ENCODE results near the gene NCOA3. TPM values are rescaled to one million over a fixed set of nuclear protein-coding genes. Genes with fewer than 3 reads are reported as not detected.
A peak's percentile ranks its signal among the peaks of the same experiment; 100 is the strongest.

Gene NCOA3
- total RNA-seq, 1 donor from 2014 or later = 26.8 TPM

DNA sequence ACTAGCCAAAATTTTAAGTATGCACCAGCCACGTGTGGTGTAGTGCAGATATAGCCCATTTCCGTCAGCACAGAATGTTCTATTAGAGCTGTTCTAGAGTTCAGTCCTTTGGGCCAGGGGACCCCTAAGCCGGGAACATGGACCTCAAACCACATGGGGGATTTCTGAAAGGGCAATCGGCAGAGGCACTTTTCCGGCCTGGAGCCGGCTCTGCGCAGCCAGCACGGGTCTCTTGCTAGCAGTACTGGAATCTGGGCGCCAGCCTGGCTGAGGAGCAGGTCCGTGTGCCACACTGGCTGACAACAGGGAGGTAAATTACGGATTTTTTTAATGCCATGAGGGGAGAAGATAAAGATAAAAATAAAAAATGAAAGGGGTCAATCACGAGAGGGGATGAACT, 163.1 kb downstream of the NCOA3 start:
- no peak for DNase-seq (ENCODE audit: low read depth in 2 of 2)

DNA sequence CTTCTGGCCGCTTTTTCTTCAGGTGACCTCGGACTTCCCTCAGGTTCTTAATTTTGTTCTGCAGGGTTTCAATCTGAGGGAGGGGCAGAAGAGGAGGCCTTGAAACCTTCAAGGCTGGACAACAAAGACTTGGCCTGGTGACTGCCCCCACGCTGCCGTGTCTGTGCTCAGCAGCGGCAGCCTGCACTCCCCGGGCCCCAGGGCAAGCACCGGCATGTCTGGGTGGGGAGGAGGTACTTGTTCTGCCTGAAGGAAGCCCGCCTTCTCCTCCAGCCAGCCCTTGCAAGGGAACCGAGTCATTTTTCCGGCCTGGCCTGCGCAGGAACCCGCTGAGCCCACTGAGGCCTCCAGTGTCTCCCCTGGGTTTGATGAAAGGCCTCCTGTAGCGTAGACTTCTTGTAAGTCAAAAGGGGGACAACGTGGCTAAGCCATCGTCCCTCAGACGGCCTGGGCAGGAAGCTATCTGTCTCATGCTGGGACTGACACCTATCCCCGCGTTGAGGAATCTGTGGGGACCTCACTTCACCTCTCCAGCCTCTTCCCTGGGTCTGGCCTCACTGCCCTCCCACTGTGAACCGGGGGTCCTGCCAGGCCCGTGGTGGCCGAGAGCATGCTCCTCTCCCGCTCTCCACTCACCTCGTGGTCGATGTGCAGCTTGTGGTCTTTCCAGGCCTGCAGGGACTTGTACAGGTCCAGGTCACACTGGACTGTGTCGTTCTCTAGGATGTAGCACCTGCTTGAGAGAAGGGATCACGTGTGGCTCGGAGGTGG, 163.7 kb downstream of the NCOA3 start:
- no peak for DNase-seq (ENCODE audit: low read depth in 2 of 2)

GRCh38 chr20:47666304-47666703, 164.6 kb downstream of the NCOA3 start:
- DNase-seq (ENCODE audit: low read depth in 2 of 2) = no peak

DNA sequence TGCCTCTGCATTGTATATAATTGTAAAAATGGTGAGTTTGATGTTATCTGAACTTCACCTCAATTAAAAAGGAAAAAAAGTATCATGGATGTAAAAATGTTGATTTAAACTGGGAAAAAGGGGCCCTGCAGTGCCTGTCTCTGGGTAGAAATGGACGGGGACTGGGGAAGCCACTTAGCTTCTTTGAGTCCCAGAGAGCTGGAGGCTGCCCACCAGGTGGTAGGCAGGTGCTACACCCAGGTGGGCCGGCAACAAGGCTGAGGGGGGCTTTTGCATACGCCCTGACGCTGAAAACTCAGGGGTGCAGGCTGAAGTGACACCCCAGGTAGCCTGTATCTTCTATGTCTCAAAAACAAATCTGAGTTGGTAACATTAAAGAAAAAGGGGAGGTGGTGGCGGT, 165.4 kb downstream of the NCOA3 start:
- no peak for DNase-seq (ENCODE audit: low read depth in 2 of 2)

DNA sequence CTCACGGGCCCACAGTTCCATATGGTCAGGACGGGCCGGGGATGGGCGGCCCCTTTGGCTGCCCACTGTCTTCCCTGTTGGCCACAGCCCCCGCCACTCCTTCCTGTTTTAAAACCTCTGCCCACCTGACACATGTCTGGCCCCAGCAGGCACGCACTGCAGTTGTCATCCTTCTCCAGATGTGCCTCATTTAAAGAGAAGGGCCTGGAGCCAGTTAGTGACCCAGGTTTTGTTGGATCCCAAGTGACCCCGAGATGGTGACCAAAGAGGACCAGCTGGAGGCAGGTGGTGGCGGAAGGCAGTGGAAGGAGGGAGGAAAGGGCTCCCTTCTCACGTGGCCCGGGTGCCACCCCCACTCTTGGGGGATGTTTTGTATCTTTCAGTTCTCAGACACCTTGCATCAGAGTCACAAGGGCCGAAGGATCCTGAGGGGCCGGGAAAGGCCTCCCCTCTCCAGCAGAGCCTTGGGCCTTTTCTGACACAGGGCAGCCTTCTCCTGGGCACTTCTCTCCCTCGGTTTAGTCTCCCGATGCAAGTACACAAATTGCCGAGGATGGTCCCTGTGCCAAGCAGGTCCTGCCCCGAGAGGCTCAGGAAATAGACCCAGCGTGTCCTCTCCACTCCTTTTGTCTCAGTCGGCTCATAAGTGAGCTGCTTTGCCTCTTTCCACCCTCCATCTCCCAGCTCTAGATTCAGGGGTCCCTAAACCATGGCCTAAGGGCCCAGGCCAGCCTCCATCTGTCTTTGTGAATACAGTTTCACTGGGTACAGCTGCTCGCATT, 166.0 kb downstream of the NCOA3 start:
- peak in 1 of 2 donors; percentile 51 for DNase-seq (ENCODE audit: low read depth in 2 of 2)

- DNase-seq (ENCODE audit: low read depth in 2 of 2) = no peak
Measured at GRCh38 chr20:47668313-47669151, 166.8 kb downstream of the NCOA3 start.

- no peak for DNase-seq (ENCODE audit: low read depth in 2 of 2)
Measured at GRCh38 chr20:47669152-47669425, 167.4 kb downstream of the NCOA3 start.

DNA sequence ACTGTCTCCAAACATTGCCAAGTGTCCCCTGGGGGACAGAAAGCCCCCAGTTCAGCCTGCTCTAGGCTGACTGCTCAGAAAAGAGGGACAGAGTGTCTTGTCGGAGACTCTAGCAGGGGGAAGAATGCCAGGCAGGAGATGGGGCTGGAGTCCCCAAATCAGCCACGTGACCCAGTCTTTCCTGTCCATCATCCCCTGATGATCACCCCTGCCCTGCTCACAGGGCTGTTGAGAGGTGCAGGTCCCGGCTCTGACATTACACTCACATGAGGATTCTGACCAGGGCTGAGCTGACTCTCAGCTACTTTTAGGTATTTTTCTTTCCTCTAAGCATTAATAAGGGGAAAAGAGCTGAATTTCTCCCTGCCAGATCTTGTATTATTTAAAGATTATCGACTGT, 167.8 kb downstream of the NCOA3 start:
- DNase-seq (ENCODE audit: low read depth in 2 of 2) = no peak

GRCh38 chr20:47669927-47670890, 168.5 kb downstream of the NCOA3 start:
- DNase-seq (ENCODE audit: low read depth in 2 of 2) = no peak

DNA sequence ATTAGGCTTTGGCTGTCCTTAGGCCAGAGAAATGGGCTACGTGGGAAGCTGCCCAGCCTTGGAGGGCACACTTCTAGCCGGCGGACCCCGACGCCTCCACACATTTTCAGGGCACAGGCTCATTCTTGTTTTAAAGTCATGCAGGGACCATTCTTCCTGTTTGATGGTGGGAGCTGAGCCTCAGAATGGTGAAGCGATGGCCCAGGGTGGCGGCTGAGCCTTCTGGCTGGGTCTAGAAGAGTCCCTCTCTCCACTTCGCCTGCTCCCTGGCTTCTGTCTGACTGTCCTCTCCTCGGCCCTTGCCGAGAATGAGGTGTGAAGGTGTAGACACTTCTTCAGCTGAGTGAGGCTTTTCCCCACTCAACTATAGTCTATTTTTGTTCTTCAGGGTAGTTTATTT, 169.2 kb downstream of the NCOA3 start:
- no peak for DNase-seq (ENCODE audit: low read depth in 2 of 2)

DNA sequence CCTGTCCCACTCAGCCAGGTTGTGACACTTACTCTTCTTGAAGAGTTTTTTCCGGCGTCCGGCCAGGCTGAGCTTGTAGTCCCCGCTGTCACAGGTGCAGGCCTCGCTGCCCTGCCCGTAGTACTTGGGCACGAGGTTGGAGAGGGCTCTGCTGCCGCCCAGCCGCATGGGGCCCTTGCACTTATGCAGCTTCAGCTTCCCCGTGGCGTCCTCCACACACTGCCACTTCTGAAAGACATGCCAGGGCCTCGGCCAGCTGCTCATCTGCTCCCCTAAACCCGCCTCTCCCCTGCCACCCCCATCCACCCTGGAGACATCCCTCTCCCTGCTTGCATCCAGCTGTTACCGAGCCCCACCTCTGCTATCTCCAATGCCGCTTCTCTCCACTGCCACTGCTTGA, 170.5 kb downstream of the NCOA3 start:
- DNase-seq (ENCODE audit: low read depth in 2 of 2) = no peak

DNA sequence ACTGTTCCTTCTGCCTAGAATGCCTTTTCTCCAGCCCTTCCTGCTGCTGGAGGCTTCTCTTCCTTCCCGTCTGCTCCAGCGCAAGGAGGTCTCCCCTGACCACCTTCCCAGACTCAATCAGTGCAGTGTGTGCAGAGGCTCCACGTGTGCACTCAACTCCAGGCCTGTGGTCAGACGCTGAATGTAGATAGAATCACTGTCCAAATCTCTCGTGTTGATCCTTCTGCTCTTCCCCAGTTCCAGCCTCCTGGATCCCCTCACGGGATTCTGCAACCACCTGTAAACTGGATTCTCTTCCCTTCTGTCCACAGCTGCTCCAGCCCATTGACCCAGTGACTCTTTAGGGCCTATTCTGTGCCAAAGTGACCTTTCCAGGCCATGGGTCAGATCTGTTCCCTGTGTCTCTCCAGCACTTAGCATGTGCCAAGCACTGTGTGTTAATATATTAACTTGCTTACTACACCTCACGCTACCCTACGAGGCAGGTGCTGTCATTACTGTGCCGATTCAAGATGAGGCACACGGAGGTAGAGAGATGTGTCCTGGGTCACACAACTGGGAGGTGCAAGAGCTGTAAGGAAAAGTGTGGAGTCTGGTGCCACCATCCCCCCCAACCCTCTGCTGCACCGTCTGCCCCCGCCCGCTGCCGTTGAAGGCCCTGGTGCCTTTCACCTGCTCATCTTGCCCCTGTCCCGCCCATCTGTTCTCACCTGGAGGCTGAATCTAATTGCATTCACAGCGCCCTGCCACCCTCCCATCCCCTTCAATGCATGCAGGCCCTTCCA, 171.4 kb downstream of the NCOA3 start:
- no peak for DNase-seq (ENCODE audit: low read depth in 2 of 2)

GRCh38 chr20:47673671-47673955, 171.9 kb downstream of the NCOA3 start:
- DNase-seq (ENCODE audit: low read depth in 2 of 2) = no peak

- DNase-seq (ENCODE audit: low read depth in 2 of 2) = no peak
Measured at GRCh38 chr20:47674145-47674544, 172.5 kb downstream of the NCOA3 start.

DNA sequence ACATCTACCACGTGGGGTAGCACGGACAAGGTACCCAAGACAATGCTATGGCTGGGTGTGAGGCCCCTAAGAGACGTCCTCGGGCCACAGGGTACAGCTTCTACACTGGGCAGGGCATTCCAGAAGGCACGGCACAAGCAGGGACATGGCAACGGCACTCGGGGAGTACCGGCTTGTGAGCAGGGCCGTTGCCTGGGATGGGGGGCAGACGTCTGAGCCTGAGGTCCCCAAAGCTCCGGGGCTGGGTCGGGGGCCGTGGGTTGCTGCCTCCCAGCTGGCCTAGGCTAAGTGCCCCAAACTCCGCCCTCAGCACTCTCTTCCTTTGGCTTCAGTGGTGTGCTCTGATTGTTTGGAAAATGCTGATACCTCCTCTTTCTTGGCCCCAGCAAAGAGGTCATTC, 173.0 kb downstream of the NCOA3 start:
- DNase-seq (ENCODE audit: low read depth in 2 of 2) = no peak

- no peak for DNase-seq (ENCODE audit: low read depth in 2 of 2)
Measured at GRCh38 chr20:47675190-47676142, 173.8 kb downstream of the NCOA3 start.

GRCh38 chr20:47676219-47676721, 174.6 kb downstream of the NCOA3 start:
- no peak for DNase-seq (ENCODE audit: low read depth in 2 of 2)

GRCh38 chr20:47676912-47677634, 175.4 kb downstream of the NCOA3 start:
- no peak for DNase-seq (ENCODE audit: low read depth in 2 of 2)
